ENCODE measurements around the gene NFKBIA.
A peak's percentile ranks its signal among the peaks of the same experiment; 100 is the strongest.

DNA sequence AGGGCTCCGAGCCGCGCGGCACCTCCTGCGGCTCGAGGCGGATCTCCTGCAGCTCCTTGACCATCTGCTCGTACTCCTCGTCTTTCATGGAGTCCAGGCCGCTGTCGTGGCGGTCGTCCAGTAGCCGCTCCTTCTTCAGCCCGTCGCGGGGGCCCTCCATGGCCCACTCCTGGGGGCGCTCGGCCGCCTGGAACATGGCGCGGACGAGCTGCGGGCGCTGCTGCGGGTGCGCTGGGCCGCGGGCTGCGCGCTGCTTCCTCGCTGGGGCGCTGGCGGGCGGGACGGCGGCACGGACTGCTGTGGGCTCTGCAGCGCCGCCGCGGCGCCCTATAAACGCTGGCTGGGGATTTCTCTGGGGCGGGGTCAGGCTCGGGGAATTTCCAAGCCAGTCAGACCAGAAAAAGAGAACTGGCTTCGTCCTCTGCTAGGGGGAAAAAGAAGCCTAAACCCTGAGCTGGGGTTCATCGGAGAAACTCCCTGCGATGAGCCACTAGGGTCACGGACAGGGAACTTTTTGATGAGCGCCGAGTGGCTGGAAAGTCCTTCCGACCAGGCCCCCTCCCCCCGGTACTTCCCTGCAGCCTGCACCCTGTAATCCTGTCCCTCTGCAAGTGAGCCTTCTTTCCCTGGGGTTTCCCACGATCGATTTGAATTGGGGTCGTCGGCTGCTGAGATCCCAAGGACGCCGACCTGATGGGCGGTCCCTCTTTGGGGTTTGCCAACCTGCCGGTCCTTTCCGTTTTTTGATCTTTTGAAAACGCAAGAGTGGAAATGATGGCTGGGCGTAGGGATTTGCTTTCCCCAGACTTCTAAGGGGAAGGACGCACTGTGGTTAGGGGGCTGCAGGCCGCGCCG lies at the start of gene NFKBIA:
- TF ChIP-seq EZH2phosphoT487 (IDR thresholded peaks at IDR 0.05; ENCODE audit: borderline replicate concordance, low read length): no peak
- TF ChIP-seq, protein P1, sequence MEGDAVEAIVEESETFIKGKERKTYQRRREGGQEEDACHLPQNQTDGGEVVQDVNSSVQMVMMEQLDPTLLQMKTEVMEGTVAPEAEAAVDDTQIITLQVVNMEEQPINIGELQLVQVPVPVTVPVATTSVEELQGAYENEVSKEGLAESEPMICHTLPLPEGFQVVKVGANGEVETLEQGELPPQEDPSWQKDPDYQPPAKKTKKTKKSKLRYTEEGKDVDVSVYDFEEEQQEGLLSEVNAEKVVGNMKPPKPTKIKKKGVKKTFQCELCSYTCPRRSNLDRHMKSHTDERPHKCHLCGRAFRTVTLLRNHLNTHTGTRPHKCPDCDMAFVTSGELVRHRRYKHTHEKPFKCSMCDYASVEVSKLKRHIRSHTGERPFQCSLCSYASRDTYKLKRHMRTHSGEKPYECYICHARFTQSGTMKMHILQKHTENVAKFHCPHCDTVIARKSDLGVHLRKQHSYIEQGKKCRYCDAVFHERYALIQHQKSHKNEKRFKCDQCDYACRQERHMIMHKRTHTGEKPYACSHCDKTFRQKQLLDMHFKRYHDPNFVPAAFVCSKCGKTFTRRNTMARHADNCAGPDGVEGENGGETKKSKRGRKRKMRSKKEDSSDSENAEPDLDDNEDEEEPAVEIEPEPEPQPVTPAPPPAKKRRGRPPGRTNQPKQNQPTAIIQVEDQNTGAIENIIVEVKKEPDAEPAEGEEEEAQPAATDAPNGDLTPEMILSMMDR (IDR thresholded peaks at IDR 0.05; ENCODE audit: low read depth, low read length, poor library complexity, severe bottlenecking): peak; percentile 61
